ENCODE results near the gene TEX264. TPM values are rescaled to one million over a fixed set of nuclear protein-coding genes. Genes with fewer than 3 reads are reported as not detected.

TEX264 gene
- total and polyA plus RNA-seq, 2 experiments from 2014 or later = 10.0 to 13.3 TPM

GRCh38 chr3:51677358-51677757 is 6.3 kb downstream of the TEX264 start:
- no peak overlapping the region for H2AFZ ChIP-seq
- no peaks in the 10 kb centered on the region for H3K9me2 ChIP-seq (ENCODE audit: insufficient read depth)
- H3K4me2 ChIP-seq = no peak overlapping the region
- no peaks in the 10 kb centered on the region for H3K36me3 ChIP-seq (ENCODE audit: insufficient read depth)
- H3F3A ChIP-seq (replicated peaks; ENCODE audit: low read depth) = peaks cover 3% of the 10 kb centered on the region; the same call in 1 of the 2 replicates
- H3K27me3 Mint-ChIP-seq (ENCODE audit: insufficient read depth, low read depth, poor library complexity) = peaks cover 7% of the 10 kb centered on the region
- no peak for ATAC-seq
- peaks cover 28% of the 10 kb centered on the region for H3K4me1 Mint-ChIP-seq
- TF ChIP-seq ZNF331 (CRISPR knock-in tag; IDR thresholded peaks at IDR 0.05; ENCODE audit: low read depth) (no peak), POLR2AphosphoS5 (IDR thresholded peaks at IDR 0.05; ENCODE audit: low read depth) (no peak), EZH2 (IDR thresholded peaks at IDR 0.05; ENCODE audit: low read depth, unreplicated experiment) (no peak), ZNF462 (CRISPR knock-in tag; IDR thresholded peaks at IDR 0.05) (no peak), ZNF114 (CRISPR knock-in tag; IDR thresholded peaks at IDR 0.05) (no peak), CREB1 (CRISPR knock-in tag; IDR thresholded peaks at IDR 0.05; ENCODE audit: low read depth) (no peak), JUNB (IDR thresholded peaks at IDR 0.05; ENCODE audit: unreplicated experiment) (no peak), STAT1 (IDR thresholded peaks at IDR 0.05; ENCODE audit: unreplicated experiment) (no peak), EZH2phosphoT487 (IDR thresholded peaks at IDR 0.05; ENCODE audit: unreplicated experiment) (no peak)
- DNase-seq (ENCODE audit: low spot score) = no peak
- no peaks in the 10 kb centered on the region for H3K27me3 ChIP-seq (ENCODE audit: insufficient read depth)
- H3K4me3 ChIP-seq = no peak overlapping the region
- no peaks in the 10 kb centered on the region for H4K20me1 ChIP-seq (replicated peaks; ENCODE audit: insufficient read depth)
- H3K4me1 ChIP-seq (ENCODE audit: insufficient read depth) = peaks cover 5% of the 10 kb centered on the region; the same call in 1 of the 2 replicates
- no peaks in the 10 kb centered on the region for H3K79me2 ChIP-seq (replicated peaks; ENCODE audit: insufficient read depth)
- no peaks in the 10 kb centered on the region; the same call in 2 of the 3 replicates for H3K36me3 Mint-ChIP-seq (ENCODE audit: low read depth)
- no peaks in the 10 kb centered on the region for H3K9me3 Mint-ChIP-seq
- no peak overlapping the region for H3K4me3 Mint-ChIP-seq
- H3K27ac ChIP-seq (ENCODE audit: low read depth) = no peak overlapping the region
- no peak overlapping the region for H3K27ac Mint-ChIP-seq

All from GM23338 (cell line).